Activated CD8-positive, alpha-beta memory T cell treated with anti-CD3 and anti-CD28 coated beads, Interleukin-2, amount 50 U/mL, for 48 hours (primary cell): ENCODE results near the gene ZFR2.

Experiments used
- DNase-seq: peaks from one replicate; pipeline ENCODE4 v3.0.0-alpha.2; 2020

Gene ZFR2

GRCh38 chr19:3813473-3814392 lies 55.1 kb downstream of the ZFR2 start:
- DNase-seq = no peak

- DNase-seq = no peak
Observed at GRCh38 chr19:3810708-3811355, 58.0 kb downstream of the ZFR2 start.

GRCh38 chr19:3809881-3810707 lies 58.7 kb downstream of the ZFR2 start:
- DNase-seq = no peak

- DNase-seq = no peak
Observed at GRCh38 chr19:3808420-3809143, 60.3 kb downstream of the ZFR2 start.

- no peak for DNase-seq
Observed at GRCh38 chr19:3807574-3808354, 61.1 kb downstream of the ZFR2 start.

- DNase-seq = no peak
Observed at GRCh38 chr19:3807131-3807480, 61.7 kb downstream of the ZFR2 start.

GRCh38 chr19:3805859-3806258 lies 63.0 kb downstream of the ZFR2 start:
- DNase-seq = no peak

- DNase-seq = no peak
Observed at GRCh38 chr19:3804429-3804828, 64.4 kb downstream of the ZFR2 start.

GRCh38 chr19:3803986-3804385 lies 64.9 kb downstream of the ZFR2 start:
- DNase-seq = no peak

- no peak for DNase-seq
Observed at GRCh38 chr19:3803114-3803888, 65.5 kb downstream of the ZFR2 start.

GRCh38 chr19:3801412-3802096 lies 67.3 kb downstream of the ZFR2 start:
- peak; percentile 79 for DNase-seq

- no peak for DNase-seq
Observed at GRCh38 chr19:3800996-3801395, 67.8 kb downstream of the ZFR2 start.

- DNase-seq = no peak
Observed at GRCh38 chr19:3798137-3798536, 70.7 kb downstream of the ZFR2 start.

GRCh38 chr19:3796358-3796757 lies 72.5 kb downstream of the ZFR2 start:
- no peak for DNase-seq

- no peak for DNase-seq
Observed at GRCh38 chr19:3793799-3794198, 75.0 kb downstream of the ZFR2 start.

- DNase-seq = no peak
Observed at GRCh38 chr19:3792114-3792513, 76.7 kb downstream of the ZFR2 start.

GRCh38 chr19:3790941-3791340 lies 77.9 kb downstream of the ZFR2 start:
- no peak for DNase-seq

GRCh38 chr19:3790209-3790734 lies 78.6 kb downstream of the ZFR2 start:
- DNase-seq = no peak

GRCh38 chr19:3788996-3789778 lies 79.7 kb downstream of the ZFR2 start:
- DNase-seq = no peak
